ENCODE results near the gene FAM240A. TPM values are rescaled to one million over a fixed set of nuclear protein-coding genes. Genes with fewer than 3 reads are reported as not detected.

Gene FAM240A
- total and polyA plus RNA-seq, 4 donors, result not detected

DNA sequence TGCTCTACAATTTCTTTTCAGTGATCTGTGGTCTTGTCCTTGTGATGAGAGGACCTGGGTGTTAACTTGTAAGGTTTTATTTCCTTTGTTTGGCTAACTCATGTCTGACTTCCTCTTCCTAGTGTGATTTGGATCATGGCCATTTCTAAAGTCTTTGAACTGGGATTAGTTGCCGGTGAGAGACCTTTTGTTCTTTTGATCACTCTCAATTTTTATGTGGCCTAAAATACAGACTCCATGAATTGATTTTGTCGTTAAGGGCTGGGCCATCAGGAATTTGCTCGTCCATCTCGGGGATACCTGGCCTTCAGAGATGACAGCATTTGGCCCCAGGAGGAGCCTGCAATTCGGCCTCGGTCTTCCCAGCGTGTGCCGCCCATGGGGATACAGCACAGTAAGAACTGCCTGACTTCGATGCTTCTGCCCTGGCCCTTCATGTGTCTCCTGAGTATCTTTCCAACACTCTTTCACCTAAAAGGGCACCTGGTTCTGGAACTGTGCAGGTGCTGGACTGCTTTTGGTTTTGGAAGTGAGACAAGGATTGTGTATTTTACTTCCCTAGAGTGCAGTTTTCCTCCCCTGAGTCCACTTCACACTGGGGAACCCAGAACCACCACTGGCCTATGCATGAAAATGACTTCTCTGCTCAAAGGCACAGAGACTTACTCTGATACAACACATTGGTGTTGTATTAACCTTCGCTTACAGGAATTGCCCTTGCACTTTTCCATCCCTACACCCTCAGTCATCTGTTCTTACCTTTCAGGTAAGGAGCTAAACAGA, 33.2 kb upstream of the FAM240A start:
- 51% methylated on average over 10 of the region's 10 CpGs for WGBS
- Histone ChIP-seq H3K27me3 (ENCODE audit: control insufficient read depth in 4 of 4, insufficient read depth in 4 of 4, low read length in 3 of 4) (no peaks in the 10 kb centered on the region), H3K4me3 (ENCODE audit: low read depth in 1 of 3, low read length in 3 of 3) (no peak overlapping the region), H3K9ac (ENCODE audit: low read depth in 1 of 2, low read length in 2 of 2) (no peak overlapping the region), H3K36me3 (ENCODE audit: control insufficient read depth in 4 of 4, insufficient read depth in 3 of 4, low read depth in 1 of 4, low read length in 3 of 4) (no peaks in the 10 kb centered on the region), H3K27ac (ENCODE audit: low read depth in 1 of 2, low read length in 2 of 2) (no peak overlapping the region), H3K9me3 (ENCODE audit: control insufficient read depth in 4 of 4, low read length in 3 of 4) (no peaks in the 10 kb centered on the region), H3K4me1 (ENCODE audit: control insufficient read depth in 4 of 4, insufficient read depth in 4 of 4, low read length in 3 of 4) (peaks cover 14 to 37% (median 24%) of the 10 kb centered on the region in 4 donors)
- DNase-seq (ENCODE audit: low spot score), result no peak
- no peak for TF ChIP-seq HNF4G (IDR thresholded peaks at IDR 0.05)
- TF ChIP-seq FOXA2 (IDR thresholded peaks at IDR 0.05), result no peak
- TF ChIP-seq, protein P1, sequence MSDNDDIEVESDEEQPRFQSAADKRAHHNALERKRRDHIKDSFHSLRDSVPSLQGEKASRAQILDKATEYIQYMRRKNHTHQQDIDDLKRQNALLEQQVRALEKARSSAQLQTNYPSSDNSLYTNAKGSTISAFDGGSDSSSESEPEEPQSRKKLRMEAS (IDR thresholded peaks at IDR 0.05), result peak; percentile 19
- TF ChIP-seq, protein P2, sequence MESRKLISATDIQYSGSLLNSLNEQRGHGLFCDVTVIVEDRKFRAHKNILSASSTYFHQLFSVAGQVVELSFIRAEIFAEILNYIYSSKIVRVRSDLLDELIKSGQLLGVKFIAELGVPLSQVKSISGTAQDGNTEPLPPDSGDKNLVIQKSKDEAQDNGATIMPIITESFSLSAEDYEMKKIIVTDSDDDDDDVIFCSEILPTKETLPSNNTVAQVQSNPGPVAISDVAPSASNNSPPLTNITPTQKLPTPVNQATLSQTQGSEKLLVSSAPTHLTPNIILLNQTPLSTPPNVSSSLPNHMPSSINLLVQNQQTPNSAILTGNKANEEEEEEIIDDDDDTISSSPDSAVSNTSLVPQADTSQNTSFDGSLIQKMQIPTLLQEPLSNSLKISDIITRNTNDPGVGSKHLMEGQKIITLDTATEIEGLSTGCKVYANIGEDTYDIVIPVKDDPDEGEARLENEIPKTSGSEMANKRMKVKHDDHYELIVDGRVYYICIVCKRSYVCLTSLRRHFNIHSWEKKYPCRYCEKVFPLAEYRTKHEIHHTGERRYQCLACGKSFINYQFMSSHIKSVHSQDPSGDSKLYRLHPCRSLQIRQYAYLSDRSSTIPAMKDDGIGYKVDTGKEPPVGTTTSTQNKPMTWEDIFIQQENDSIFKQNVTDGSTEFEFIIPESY (IDR thresholded peaks at IDR 0.05), result no peak
- no peak for TF ChIP-seq HNF4A (conservative IDR thresholded peaks at IDR 0.05)
- peak; percentile 23 for TF ChIP-seq YY1 (IDR thresholded peaks at IDR 0.05)
- TF ChIP-seq TAF1 (conservative IDR thresholded peaks at IDR 0.05), result no peak
- no peak for TF ChIP-seq NR2F2 (IDR thresholded peaks at IDR 0.05)
- TF ChIP-seq RAD21 (IDR thresholded peaks at IDR 0.05), result no peak
- TF ChIP-seq GABPA (IDR thresholded peaks at IDR 0.05 in 1 of 2, conservative IDR thresholded peaks at IDR 0.05 in 1 of 2), result no peak

DNA sequence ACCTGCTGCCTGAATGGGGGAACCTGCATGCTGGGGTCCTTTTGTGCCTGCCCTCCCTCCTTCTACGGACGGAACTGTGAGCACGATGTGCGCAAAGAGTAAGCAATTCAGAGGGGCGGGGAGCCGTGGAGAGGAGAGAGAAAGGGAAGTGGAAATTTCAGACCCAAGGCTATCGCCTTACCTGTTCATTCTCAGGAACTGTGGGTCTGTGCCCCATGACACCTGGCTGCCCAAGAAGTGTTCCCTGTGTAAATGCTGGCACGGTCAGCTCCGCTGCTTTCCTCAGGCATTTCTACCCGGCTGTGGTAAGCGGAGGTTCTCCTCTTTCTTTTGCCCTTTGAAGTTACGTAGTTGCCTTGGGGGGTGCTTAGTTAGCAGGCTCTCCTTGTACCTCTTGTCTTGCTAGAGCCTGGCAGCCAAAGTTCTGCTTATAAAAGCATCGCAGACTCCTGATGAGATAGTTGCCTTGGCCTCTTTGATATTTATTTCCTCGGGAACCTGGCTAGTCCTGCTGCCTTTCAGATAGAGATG, 32.5 kb upstream of the FAM240A start:
- Histone ChIP-seq H3K36me3 (ENCODE audit: control insufficient read depth in 4 of 4, insufficient read depth in 3 of 4, low read depth in 1 of 4, low read length in 3 of 4) (no peaks in the 10 kb centered on the region), H3K4me1 (ENCODE audit: control insufficient read depth in 4 of 4, insufficient read depth in 4 of 4, low read length in 3 of 4) (peaks cover 12 to 34% (median 20%) of the 10 kb centered on the region in 4 donors), H3K27ac (ENCODE audit: low read depth in 1 of 2, low read length in 2 of 2) (no peak overlapping the region), H3K27me3 (ENCODE audit: control insufficient read depth in 4 of 4, insufficient read depth in 4 of 4, low read length in 3 of 4) (no peaks in the 10 kb centered on the region), H3K9ac (ENCODE audit: low read depth in 1 of 2, low read length in 2 of 2) (no peak overlapping the region), H3K9me3 (ENCODE audit: control insufficient read depth in 4 of 4, low read length in 3 of 4) (no peaks in the 10 kb centered on the region), H3K4me3 (ENCODE audit: low read depth in 1 of 3, low read length in 3 of 3) (no peak overlapping the region)
- TF ChIP-seq, protein P3, sequence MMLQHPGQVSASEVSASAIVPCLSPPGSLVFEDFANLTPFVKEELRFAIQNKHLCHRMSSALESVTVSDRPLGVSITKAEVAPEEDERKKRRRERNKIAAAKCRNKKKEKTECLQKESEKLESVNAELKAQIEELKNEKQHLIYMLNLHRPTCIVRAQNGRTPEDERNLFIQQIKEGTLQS (IDR thresholded peaks at IDR 0.05), result no peak
- TF ChIP-seq, protein P4, sequence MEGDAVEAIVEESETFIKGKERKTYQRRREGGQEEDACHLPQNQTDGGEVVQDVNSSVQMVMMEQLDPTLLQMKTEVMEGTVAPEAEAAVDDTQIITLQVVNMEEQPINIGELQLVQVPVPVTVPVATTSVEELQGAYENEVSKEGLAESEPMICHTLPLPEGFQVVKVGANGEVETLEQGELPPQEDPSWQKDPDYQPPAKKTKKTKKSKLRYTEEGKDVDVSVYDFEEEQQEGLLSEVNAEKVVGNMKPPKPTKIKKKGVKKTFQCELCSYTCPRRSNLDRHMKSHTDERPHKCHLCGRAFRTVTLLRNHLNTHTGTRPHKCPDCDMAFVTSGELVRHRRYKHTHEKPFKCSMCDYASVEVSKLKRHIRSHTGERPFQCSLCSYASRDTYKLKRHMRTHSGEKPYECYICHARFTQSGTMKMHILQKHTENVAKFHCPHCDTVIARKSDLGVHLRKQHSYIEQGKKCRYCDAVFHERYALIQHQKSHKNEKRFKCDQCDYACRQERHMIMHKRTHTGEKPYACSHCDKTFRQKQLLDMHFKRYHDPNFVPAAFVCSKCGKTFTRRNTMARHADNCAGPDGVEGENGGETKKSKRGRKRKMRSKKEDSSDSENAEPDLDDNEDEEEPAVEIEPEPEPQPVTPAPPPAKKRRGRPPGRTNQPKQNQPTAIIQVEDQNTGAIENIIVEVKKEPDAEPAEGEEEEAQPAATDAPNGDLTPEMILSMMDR (IDR thresholded peaks at IDR 0.05; ENCODE audit: low read depth, low read length, missing input control), result no peak
- no peak for TF ChIP-seq TAF1 (conservative IDR thresholded peaks at IDR 0.05)
- no peak for TF ChIP-seq RXRA (IDR thresholded peaks at IDR 0.05)
- TF ChIP-seq GABPA (IDR thresholded peaks at IDR 0.05 in 1 of 2, conservative IDR thresholded peaks at IDR 0.05 in 1 of 2), result no peak
- TF ChIP-seq, protein P5, sequence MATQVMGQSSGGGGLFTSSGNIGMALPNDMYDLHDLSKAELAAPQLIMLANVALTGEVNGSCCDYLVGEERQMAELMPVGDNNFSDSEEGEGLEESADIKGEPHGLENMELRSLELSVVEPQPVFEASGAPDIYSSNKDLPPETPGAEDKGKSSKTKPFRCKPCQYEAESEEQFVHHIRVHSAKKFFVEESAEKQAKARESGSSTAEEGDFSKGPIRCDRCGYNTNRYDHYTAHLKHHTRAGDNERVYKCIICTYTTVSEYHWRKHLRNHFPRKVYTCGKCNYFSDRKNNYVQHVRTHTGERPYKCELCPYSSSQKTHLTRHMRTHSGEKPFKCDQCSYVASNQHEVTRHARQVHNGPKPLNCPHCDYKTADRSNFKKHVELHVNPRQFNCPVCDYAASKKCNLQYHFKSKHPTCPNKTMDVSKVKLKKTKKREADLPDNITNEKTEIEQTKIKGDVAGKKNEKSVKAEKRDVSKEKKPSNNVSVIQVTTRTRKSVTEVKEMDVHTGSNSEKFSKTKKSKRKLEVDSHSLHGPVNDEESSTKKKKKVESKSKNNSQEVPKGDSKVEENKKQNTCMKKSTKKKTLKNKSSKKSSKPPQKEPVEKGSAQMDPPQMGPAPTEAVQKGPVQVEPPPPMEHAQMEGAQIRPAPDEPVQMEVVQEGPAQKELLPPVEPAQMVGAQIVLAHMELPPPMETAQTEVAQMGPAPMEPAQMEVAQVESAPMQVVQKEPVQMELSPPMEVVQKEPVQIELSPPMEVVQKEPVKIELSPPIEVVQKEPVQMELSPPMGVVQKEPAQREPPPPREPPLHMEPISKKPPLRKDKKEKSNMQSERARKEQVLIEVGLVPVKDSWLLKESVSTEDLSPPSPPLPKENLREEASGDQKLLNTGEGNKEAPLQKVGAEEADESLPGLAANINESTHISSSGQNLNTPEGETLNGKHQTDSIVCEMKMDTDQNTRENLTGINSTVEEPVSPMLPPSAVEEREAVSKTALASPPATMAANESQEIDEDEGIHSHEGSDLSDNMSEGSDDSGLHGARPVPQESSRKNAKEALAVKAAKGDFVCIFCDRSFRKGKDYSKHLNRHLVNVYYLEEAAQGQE (IDR thresholded peaks at IDR 0.05), result no peak
- no peak for TF ChIP-seq HNF4G (IDR thresholded peaks at IDR 0.05)
- no peak for TF ChIP-seq SP1 (IDR thresholded peaks at IDR 0.05)
- TF ChIP-seq JUND (IDR thresholded peaks at IDR 0.05), result no peak
- TF ChIP-seq FOXA1 (IDR thresholded peaks at IDR 0.05), result no peak
- TF ChIP-seq EGR1 (IDR thresholded peaks at IDR 0.05; ENCODE audit: low read depth in 2 of 2), result no peak
- no peak for DNase-seq (ENCODE audit: low spot score)
- 70% methylated on average over 14 of the region's 14 CpGs for WGBS
